ENCODE data around the gene MAN2A1. TPM values are rescaled to one million over a fixed set of nuclear protein-coding genes. Genes with fewer than 3 reads are reported as not detected.

Gene MAN2A1
- polyA plus RNA-seq, 1 donor (not counting 4 experiments of a cell fraction or from before 2014, with no cell fraction given) = 63.8 TPM

GRCh38 chr5:109709225-109709624 lies 19.5 kb downstream of the MAN2A1 start:
- H4K20me1 ChIP-seq (ENCODE audit: control insufficient read depth, extremely low read depth, insufficient read depth, low read length) = peaks cover 3% of the 10 kb centered on the region

GRCh38 chr5:109711673-109712072 lies 21.9 kb downstream of the MAN2A1 start:
- Histone ChIP-seq H3K9me3 (ENCODE audit: control insufficient read depth, low read depth, low read length) (no peaks in the 10 kb centered on the region), H4K20me1 (ENCODE audit: control insufficient read depth, extremely low read depth, insufficient read depth, low read length) (peaks cover 3% of the 10 kb centered on the region), H2AFZ (ENCODE audit: control insufficient read depth, low read length) (no peak overlapping the region), H3K27me3 (ENCODE audit: control insufficient read depth, extremely low read depth, insufficient read depth, low read length) (no peaks in the 10 kb centered on the region), H3K36me3 (ENCODE audit: control insufficient read depth in 2 of 2, extremely low read depth in 1 of 2, insufficient read depth in 2 of 2, low read length in 2 of 2) (no peaks in the 10 kb centered on the region), H3K79me2 (ENCODE audit: control insufficient read depth, insufficient read depth, low read length) (peaks cover 76% of the 10 kb centered on the region), H3K4me3 (ENCODE audit: control insufficient read depth in 2 of 3, extremely low read depth in 1 of 3, insufficient read depth in 2 of 3, low read depth in 1 of 3, low read length in 3 of 3) (no peak overlapping the region), H3K4me1 (ENCODE audit: control insufficient read depth, extremely low read depth, insufficient read depth, low read length) (no peaks in the 10 kb centered on the region), H3K4me2 (ENCODE audit: control insufficient read depth, extremely low read depth, insufficient read depth, low read depth, low read length) (no peak overlapping the region), H3K27ac (ENCODE audit: control insufficient read depth, insufficient read depth, low read length) (no peak overlapping the region), H3K9ac (ENCODE audit: control insufficient read depth, extremely low read depth, insufficient read depth, low read length) (no peak overlapping the region), H3K9me1 (ENCODE audit: control insufficient read depth, extremely low read depth, insufficient read depth, low read length) (no peaks in the 10 kb centered on the region)
- dilution Hi-C loops (cut with MboI; ENCODE audit: extremely low pct_ligation_motif_present, low sequenced_read_pairs) = no loop called here
- no peak for DNase-seq (ENCODE audit: low read depth, low spot score)
- TF ChIP-seq EZH2 (IDR thresholded peaks at IDR 0.05; ENCODE audit: low read length) = no peak
- TF ChIP-seq CTCF (optimal IDR thresholded peaks at IDR 0.05 in 1 of 3, IDR thresholded peaks at IDR 0.05 in 1 of 3, conservative IDR thresholded peaks at IDR 0.05 in 1 of 3; ENCODE audit: extremely low read depth in 1 of 3, insufficient read depth in 2 of 3, low read length in 3 of 3) = no peak
- FAIRE-seq = no peak

More at GRCh38 chr5:109709225-109709624, 19.5 kb downstream of the MAN2A1 start:
- H3K4me3 ChIP-seq (ENCODE audit: control insufficient read depth in 2 of 3, extremely low read depth in 1 of 3, insufficient read depth in 2 of 3, low read depth in 1 of 3, low read length in 3 of 3) = no peak overlapping the region
- peaks cover 93% of the 10 kb centered on the region for H3K79me2 ChIP-seq (ENCODE audit: control insufficient read depth, insufficient read depth, low read length)
- H2AFZ ChIP-seq (ENCODE audit: control insufficient read depth, low read length) = no peak overlapping the region
- H3K4me1 ChIP-seq (ENCODE audit: control insufficient read depth, extremely low read depth, insufficient read depth, low read length) = no peaks in the 10 kb centered on the region
- DNase-seq (ENCODE audit: low read depth, low spot score) = no peak
- no peak for TF ChIP-seq EZH2 (IDR thresholded peaks at IDR 0.05; ENCODE audit: low read length)
- no peak for TF ChIP-seq CTCF (optimal IDR thresholded peaks at IDR 0.05 in 1 of 3, IDR thresholded peaks at IDR 0.05 in 1 of 3, conservative IDR thresholded peaks at IDR 0.05 in 1 of 3; ENCODE audit: extremely low read depth in 1 of 3, insufficient read depth in 2 of 3, low read length in 3 of 3)
- H3K4me2 ChIP-seq (ENCODE audit: control insufficient read depth, extremely low read depth, insufficient read depth, low read depth, low read length) = no peak overlapping the region
- FAIRE-seq = no peak
- no peaks in the 10 kb centered on the region for H3K9me3 ChIP-seq (ENCODE audit: control insufficient read depth, low read depth, low read length)
- dilution Hi-C loops (cut with MboI; ENCODE audit: extremely low pct_ligation_motif_present, low sequenced_read_pairs) = no loop called here
- H3K9me1 ChIP-seq (ENCODE audit: control insufficient read depth, extremely low read depth, insufficient read depth, low read length) = no peaks in the 10 kb centered on the region
- H3K36me3 ChIP-seq (ENCODE audit: control insufficient read depth in 2 of 2, extremely low read depth in 1 of 2, insufficient read depth in 2 of 2, low read length in 2 of 2) = no peaks in the 10 kb centered on the region
- H3K27me3 ChIP-seq (ENCODE audit: control insufficient read depth, extremely low read depth, insufficient read depth, low read length) = no peaks in the 10 kb centered on the region
- H3K27ac ChIP-seq (ENCODE audit: control insufficient read depth, insufficient read depth, low read length) = no peak overlapping the region
- no peak overlapping the region for H3K9ac ChIP-seq (ENCODE audit: control insufficient read depth, extremely low read depth, insufficient read depth, low read length)

Measured in keratinocyte (primary cell).